PC-3 (cell line): Measurements from ENCODE around the gene HES3. TPM values are rescaled to one million over a fixed set of nuclear protein-coding genes. Genes with fewer than 3 reads are reported as not detected.

ENCODE experiments used
- ATAC-seq: fragments of 200-7000 bp; cut with Tn5 transposase; 2 replicates; pipeline ENCODE4 v1.9.1; 2020; ENCODE audit warnings: mild to moderate bottlenecking, moderate library complexity
- BruUV-seq: library from RNA; stranded (reverse); fragments of 400-500 nt; replicated peaks from 2 replicates; lab custom pipeline; 2021; lab: Mats Ljungman, UMichigan
- CTCF ChIA-PET: fragments of 300-600 bp; sonication (Branson Sonifier 250); formaldehyde crosslinking; loops from one replicate; lab custom pipeline; 2022; ENCODE audit warnings: antibody characterized with exemption; lab: Charles Lee
- POLR2A ChIA-PET: fragments of 300-600 bp; sonication (Branson Sonifier 250); formaldehyde crosslinking; loops from one replicate; lab custom pipeline; 2022; ENCODE audit warnings: antibody characterized with exemption; ENCODE audit not compliant: unreplicated experiment; lab: Charles Lee
- DNase-seq: peaks from one replicate; pipeline ENCODE4 v3.0.0-alpha.2; 2015
- H2AFZ ChIP-seq: fragments of 300-600 bp; sonication (generic); 2 replicates; pipeline ENCODE4 v1.6.0; 2016; ENCODE audit warnings: antibody characterized with exemption, low read length
- H3F3A ChIP-seq: fragments of 300-600 bp; sonication (generic); one replicate; pipeline ENCODE4 v1.6.0; 2017; ENCODE audit warnings: antibody characterized with exemption, low read length, control low read depth, mild to moderate bottlenecking; ENCODE audit not compliant: unreplicated experiment
- H3K27ac ChIP-seq: fragments of 300-600 bp; sonication (generic); 2 replicates; pipeline ENCODE4 v1.5.1; 2016; ENCODE audit warnings: mild to moderate bottlenecking, low read length
- H3K27me3 ChIP-seq: fragments of 300-600 bp; sonication (generic); 2 replicates; pipeline ENCODE4 v1.6.1; 2016; ENCODE audit warnings: low read length, mixed read lengths
- H3K36me3 ChIP-seq: fragments of 300-600 bp; sonication (generic); 2 replicates; pipeline ENCODE4 v1.6.1; 2016; ENCODE audit warnings: low read depth, mixed run types, low read length, mixed read lengths
- H3K4me1 ChIP-seq: fragments of 300-600 bp; sonication (generic); 2 replicates; pipeline ENCODE4 v1.5.1; 2016; ENCODE audit warnings: low read length; ENCODE audit not compliant: insufficient read depth
- H3K4me2 ChIP-seq: fragments of 300-600 bp; sonication (generic); 2 replicates; pipeline ENCODE4 v1.6.0; 2016; ENCODE audit warnings: low read length
- H3K4me3 ChIP-seq: fragments of 300-600 bp; sonication (generic); 2 replicates; pipeline ENCODE4 v1.5.1; 2016; ENCODE audit warnings: mild to moderate bottlenecking, low read length, mixed read lengths
- H3K79me2 ChIP-seq: fragments of 300-600 bp; sonication (generic); 2 replicates; pipeline ENCODE4 v1.6.1; 2017; ENCODE audit warnings: low read length, mixed read lengths
- H3K9ac ChIP-seq: fragments of 300-600 bp; sonication (generic); 2 replicates; pipeline ENCODE4 v1.6.0; 2016; ENCODE audit warnings: mild to moderate bottlenecking, low read length
- H3K9me2 ChIP-seq: fragments of 300-600 bp; sonication (generic); replicated peaks from 2 replicates; pipeline ENCODE4 v1.6.1; 2016; ENCODE audit warnings: mixed run types, low read length, mixed read lengths
- H3K9me3 ChIP-seq: fragments of 300-600 bp; sonication (generic); 2 replicates; pipeline ENCODE4 v1.6.1; 2016; ENCODE audit warnings: low read length, mixed read lengths
- H4K20me1 ChIP-seq: fragments of 300-600 bp; sonication (generic); 2 replicates; pipeline ENCODE4 v1.6.1; 2016; ENCODE audit warnings: low read length, mixed read lengths
- CTCF ChIP-seq: fragments of 300-600 bp; sonication (generic); conservative IDR thresholded peaks from 2 replicates; pipeline ENCODE4 v1.5.1; 2017; ENCODE audit warnings: antibody characterized with exemption, low read depth, mild to moderate bottlenecking, low read length
- EZH2 ChIP-seq: fragments of 300-600 bp; sonication (generic); IDR thresholded peaks from one replicate; pipeline ENCODE4 v1.6.1; 2017; ENCODE audit warnings: antibody characterized with exemption, mild to moderate bottlenecking, low read length; ENCODE audit not compliant: unreplicated experiment
- EZH2phosphoT487 ChIP-seq: fragments of 300-600 bp; sonication (generic); IDR thresholded peaks from 2 replicates; pipeline ENCODE4 v1.6.1; 2018; ENCODE audit warnings: mild to moderate bottlenecking, antibody characterized with exemption, low read length, borderline replicate concordance
- intact Hi-C: fragments of 100-400 bp; cut with micrococcal nuclease; formaldehyde crosslinking; loops from 2 replicates; pipeline ENCODE4 v1.9.0; 2023
- total RNA-seq: library from RNA; depleted of rRNA; stranded (reverse); fragments of >200 nt; gene quantifications from 2 replicates; pipeline ENCODE4 v1.2.3, GENCODE V29; 2014

HES3 gene
- total RNA-seq, 1 experiment from 2014 or later = not detected

DNA sequence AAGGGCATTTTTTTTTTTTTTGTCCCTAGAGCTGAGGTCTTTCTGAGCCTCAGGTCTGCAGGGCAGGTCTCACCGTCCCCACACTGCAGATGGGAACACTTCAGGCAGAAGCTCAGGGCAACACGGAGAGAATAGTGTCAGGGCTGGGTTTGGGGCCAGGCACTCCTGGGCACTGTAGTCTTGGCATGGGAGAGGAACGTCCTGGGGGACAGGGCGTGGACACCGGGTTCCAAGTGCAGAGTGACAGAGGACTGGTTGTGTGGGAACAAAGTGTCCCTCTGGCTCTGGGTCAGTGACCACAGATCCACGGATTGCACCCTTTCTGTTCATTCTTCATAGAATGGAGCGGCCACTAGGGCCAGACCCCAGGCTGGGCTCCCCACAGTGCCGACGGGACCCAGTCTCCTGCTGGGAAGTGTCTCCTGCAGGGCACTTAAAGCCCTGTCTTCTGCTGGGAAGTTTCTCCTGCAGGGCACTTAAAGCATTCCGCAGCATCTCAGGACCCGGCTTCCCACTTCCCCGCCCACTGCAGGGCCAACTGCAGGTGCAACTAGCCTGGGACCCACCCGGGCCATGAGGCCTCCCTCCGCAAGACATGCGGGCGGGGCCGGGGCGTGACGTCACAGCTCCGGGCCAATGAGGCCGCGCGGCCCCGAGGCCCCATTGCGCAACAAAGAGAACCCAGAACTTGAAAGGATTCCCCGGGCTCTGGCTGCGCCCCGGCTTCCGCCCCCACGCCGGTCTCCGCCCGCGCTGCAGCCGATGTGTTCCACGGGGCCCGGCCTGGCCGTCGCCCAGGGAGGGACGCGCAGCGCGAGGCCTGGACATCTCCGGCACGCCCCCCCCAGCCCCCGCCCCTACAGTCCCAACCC, 15.7 kb downstream of the HES3 start:
- Histone ChIP-seq H3K9me3 (no peaks in the 10 kb centered on the region), H3K4me1 (peaks cover 21% of the 10 kb centered on the region), H3K9ac (peak overlapping the region; percentile 96), H3K36me3 (no peaks in the 10 kb centered on the region), H3K4me2 (peak overlapping the region; percentile 83), H2AFZ (peak overlapping the region; percentile 38; the same call in 1 of the 2 replicates), H4K20me1 (peaks cover 8% of the 10 kb centered on the region; the same call in 1 of the 2 replicates), H3K9me2 (no peaks in the 10 kb centered on the region), H3K79me2 (peaks cover 37% of the 10 kb centered on the region), H3K27me3 (no peaks in the 10 kb centered on the region), H3F3A (no peaks in the 10 kb centered on the region), H3K4me3 (peak overlapping the region; percentile 80), H3K27ac (peak overlapping the region; percentile 75)
- POLR2A ChIA-PET = interaction anchor here (0.5 to 1.4 kb wide), 2 partner anchors 32 to 42 kb away, joined by 3 read pairs; no protein-coding TSS in a partner anchor
- peak; percentile 92 for DNase-seq
- peak; percentile 38 for ATAC-seq
- intact Hi-C loops = loop anchor here (1.0 kb wide), 2 partner anchors 35 to 84 kb away; no protein-coding TSS in a partner anchor
- CTCF ChIA-PET = no interaction called here
- TF ChIP-seq EZH2 (no peak), CTCF (no peak), EZH2phosphoT487 (no peak)
- TSS peak; percentile 36 for BruUV-seq

- Histone ChIP-seq H3K79me2 (peaks cover 37% of the 10 kb centered on the region), H3K4me2 (peak overlapping the region; percentile 83), H3K9me3 (no peaks in the 10 kb centered on the region), H3K4me1 (peaks cover 21% of the 10 kb centered on the region), H3K9me2 (no peaks in the 10 kb centered on the region), H4K20me1 (peaks cover 8% of the 10 kb centered on the region; the same call in 1 of the 2 replicates), H3F3A (no peaks in the 10 kb centered on the region), H2AFZ (peak overlapping the region; percentile 66), H3K4me3 (peak overlapping the region; percentile 80), H3K27me3 (no peaks in the 10 kb centered on the region), H3K27ac (peak overlapping the region; percentile 75), H3K36me3 (no peaks in the 10 kb centered on the region), H3K9ac (peak overlapping the region; percentile 96)
- intact Hi-C loops = loop anchor here (1.0 kb wide), 2 partner anchors 34 to 83 kb away; no protein-coding TSS in a partner anchor
- ATAC-seq (peak; percentile 23), DNase-seq (no peak)
- POLR2A ChIA-PET = no interaction called here
- BruUV-seq = no TSS peak
- CTCF ChIA-PET = interaction anchor here (0.6 kb wide), 1 partner anchor 83 kb away, joined by 3 read pairs; no protein-coding TSS in a partner anchor
- TF ChIP-seq EZH2 (no peak), CTCF (no peak), EZH2phosphoT487 (no peak)
Measured at GRCh38 chr1:6260433-6260934, 16.5 kb downstream of the HES3 start.
